NCI-H2081 (cell line): Measurements from ENCODE around the gene TRMT1L.

Experiments
- DNase-seq, 2 experiments: peaks; one replicate each; lab custom pipeline; 2025; lab: John Stamatoyannopoulos, UW

TRMT1L gene

GRCh38 chr1:185112356-185112755, 44.4 kb downstream of the TRMT1L start:
- no peak for DNase-seq

- no peak for DNase-seq
Observed at GRCh38 chr1:185111873-185112272, 44.9 kb downstream of the TRMT1L start.

GRCh38 chr1:185110145-185110544, 46.6 kb downstream of the TRMT1L start:
- no peak for DNase-seq

GRCh38 chr1:185108321-185108720, 48.4 kb downstream of the TRMT1L start:
- no peak for DNase-seq

- no peak for DNase-seq
Observed at GRCh38 chr1:185105121-185105520, 51.6 kb downstream of the TRMT1L start.

- no peak for DNase-seq
Observed at GRCh38 chr1:185104083-185104482, 52.7 kb downstream of the TRMT1L start.

GRCh38 chr1:185096531-185096930, 60.2 kb downstream of the TRMT1L start:
- no peak for DNase-seq

GRCh38 chr1:185094761-185095160, 62.0 kb downstream of the TRMT1L start:
- DNase-seq, result no peak

GRCh38 chr1:185091480-185091879, 65.3 kb downstream of the TRMT1L start:
- peak in 1 of 2 experiments; percentile 42 for DNase-seq

GRCh38 chr1:185087746-185088145, 69.0 kb downstream of the TRMT1L start:
- no peak for DNase-seq

- no peak for DNase-seq
Observed at GRCh38 chr1:185087101-185087500, 69.7 kb downstream of the TRMT1L start.

GRCh38 chr1:185083818-185084217, 72.9 kb downstream of the TRMT1L start:
- DNase-seq, result no peak

GRCh38 chr1:185080422-185080821, 76.3 kb downstream of the TRMT1L start:
- DNase-seq, result no peak

- DNase-seq, result no peak
Observed at GRCh38 chr1:185077374-185077773, 79.4 kb downstream of the TRMT1L start.

GRCh38 chr1:185075476-185075875, 81.3 kb downstream of the TRMT1L start:
- no peak for DNase-seq

GRCh38 chr1:185074307-185074706, 82.4 kb downstream of the TRMT1L start:
- DNase-seq, result no peak

- DNase-seq, result no peak
Observed at GRCh38 chr1:185073725-185074124, 83.0 kb downstream of the TRMT1L start.

- no peak for DNase-seq
Observed at GRCh38 chr1:185070051-185070450, 86.7 kb downstream of the TRMT1L start.

GRCh38 chr1:185069202-185069772, 87.5 kb downstream of the TRMT1L start:
- DNase-seq, result no peak

- DNase-seq, result no peak
Observed at GRCh38 chr1:185068341-185068740, 88.4 kb downstream of the TRMT1L start.
